Mesenchymal stem cell (in vitro differentiated cells and primary cell): ENCODE measurements around the gene PBX4.

Experiments
- DNase-seq: peaks from one replicate; pipeline ENCODE4 v3.0.0-alpha.2; 2013
- H2AFZ ChIP-seq: one replicate; pipeline ENCODE4 v1.6.1; 2013; ENCODE audit warnings: low read depth, mild to moderate bottlenecking, control low read depth, inconsistent platforms, low read length, moderate library complexity
- H2AK5ac ChIP-seq: 2 replicates; pipeline ENCODE4 v1.6.1; 2013; ENCODE audit warnings: low read length, moderate library complexity, mild to moderate bottlenecking, inconsistent platforms; ENCODE audit not compliant: severe bottlenecking
- H2BK120ac ChIP-seq: one replicate; pipeline ENCODE4 v1.6.1; 2013; ENCODE audit warnings: low read depth, mild to moderate bottlenecking, inconsistent platforms, low read length, moderate library complexity
- H2BK12ac ChIP-seq, 2 experiments: one replicate each; pipeline ENCODE4 v1.6.1; 2013; ENCODE audit warnings: inconsistent platforms in 2 of 2, low read length in 2 of 2, mild to moderate bottlenecking in 2 of 2, moderate library complexity in 2 of 2, control low read depth in 1 of 2
- H2BK15ac ChIP-seq: one replicate; pipeline ENCODE4 v1.6.1; 2013; ENCODE audit warnings: mild to moderate bottlenecking, low read depth, inconsistent platforms; ENCODE audit not compliant: poor library complexity, severe bottlenecking
- H2BK5ac ChIP-seq: 2 replicates; pipeline ENCODE4 v1.6.1; 2013; ENCODE audit warnings: low read depth, mild to moderate bottlenecking, low read length, control low read depth, inconsistent platforms; ENCODE audit not compliant: poor library complexity, severe bottlenecking
- H3K14ac ChIP-seq, 2 experiments: one replicate each; pipeline ENCODE4 v1.6.1; 2013; ENCODE audit warnings: inconsistent platforms in 2 of 2, low read length in 2 of 2, control low read depth in 1 of 2, mild to moderate bottlenecking in 1 of 2, moderate library complexity in 1 of 2
- H3K18ac ChIP-seq, 2 experiments: one replicate each; pipeline ENCODE4 v1.6.1; 2013; ENCODE audit warnings: inconsistent platforms in 2 of 2, low read length in 2 of 2, control low read depth in 1 of 2, low read depth in 1 of 2, mild to moderate bottlenecking in 1 of 2
- H3K23ac ChIP-seq, 2 experiments: one replicate each; pipeline ENCODE4 v1.6.1; 2013; ENCODE audit warnings: inconsistent platforms in 2 of 2, low read length in 2 of 2, mild to moderate bottlenecking in 2 of 2, moderate library complexity in 2 of 2, control low read depth in 1 of 2
- H3K27ac ChIP-seq: 2 replicates; pipeline ENCODE4 v1.5.1; 2013; ENCODE audit warnings: mild to moderate bottlenecking, moderate library complexity, low read length, control low read depth, inconsistent platforms; ENCODE audit not compliant: poor library complexity, severe bottlenecking
- H3K27me3 ChIP-seq, 2 experiments: 2 replicates each; pipeline versions ENCODE4 v1.6.1 to v1.7.0; 2013; ENCODE audit warnings: low read length in 2 of 2, mild to moderate bottlenecking in 2 of 2, moderate library complexity in 2 of 2, control low read depth in 1 of 2, inconsistent platforms in 1 of 2; ENCODE audit not compliant: control insufficient read depth in 1 of 2, insufficient read depth in 1 of 2
- H3K36me3 ChIP-seq, 2 experiments: 2 replicates each; pipeline versions ENCODE4 v1.6.1 to v1.7.0; 2013; ENCODE audit warnings: low read length in 2 of 2, control low read depth in 1 of 2, inconsistent platforms in 1 of 2, low read depth in 1 of 2, mild to moderate bottlenecking in 1 of 2; ENCODE audit not compliant: insufficient read depth in 2 of 2, control insufficient read depth in 1 of 2
- H3K4ac ChIP-seq, 2 experiments: one replicate each; pipeline ENCODE4 v1.6.1; 2013; ENCODE audit warnings: inconsistent platforms in 2 of 2, low read length in 2 of 2, mild to moderate bottlenecking in 2 of 2, moderate library complexity in 2 of 2, control low read depth in 1 of 2, low read depth in 1 of 2
- H3K4me1 ChIP-seq: 2 replicates; pipeline ENCODE4 v1.6.1; 2013; ENCODE audit warnings: low read depth, low read length, control low read depth; ENCODE audit not compliant: control insufficient read depth, insufficient read depth
- H3K4me2 ChIP-seq: 2 replicates; pipeline ENCODE4 v1.6.1; 2013; ENCODE audit warnings: low read length, mild to moderate bottlenecking, inconsistent platforms; ENCODE audit not compliant: poor library complexity, severe bottlenecking
- H3K4me3 ChIP-seq, 2 experiments: 2 replicates each; pipeline versions ENCODE4 v1.5.1 to v1.7.0; 2013; ENCODE audit warnings: low read length in 2 of 2, mild to moderate bottlenecking in 2 of 2, control low read depth in 1 of 2, low read depth in 1 of 2; ENCODE audit not compliant: insufficient read depth in 1 of 2
- H3K79me1 ChIP-seq: replicated peaks from 2 replicates; pipeline ENCODE4 v1.6.1; 2013; ENCODE audit warnings: mild to moderate bottlenecking, control low read depth, low read length, inconsistent platforms; ENCODE audit not compliant: poor library complexity, severe bottlenecking
- H3K9ac ChIP-seq: 2 replicates; pipeline ENCODE4 v1.7.0; 2013; ENCODE audit warnings: mild to moderate bottlenecking, low read length, moderate library complexity
- H3K9me3 ChIP-seq: 2 replicates; pipeline ENCODE4 v1.7.0; 2013; ENCODE audit warnings: mild to moderate bottlenecking, low read length; ENCODE audit not compliant: control insufficient read depth
- H4K8ac ChIP-seq: one replicate; pipeline ENCODE4 v1.6.1; 2013; ENCODE audit warnings: inconsistent platforms, mild to moderate bottlenecking, low read length, moderate library complexity
- H4K91ac ChIP-seq: one replicate; pipeline ENCODE4 v1.6.1; 2013; ENCODE audit warnings: mild to moderate bottlenecking, low read length, inconsistent platforms
- WGBS: methylation state at CpG from one replicate; pipeline ENCODE4 v1.1.7; 2013; ENCODE audit warnings: mixed read lengths; 5-methylcytosine and 5-hydroxymethylcytosine counted together

Gene PBX4

GRCh38 chr19:19546751-19547162 is 71.7 kb downstream of the PBX4 start:
- Histone ChIP-seq H3K79me1 (no peaks in the 10 kb centered on the region), H3K4me1 (peaks cover 15% of the 10 kb centered on the region), H3K27me3 (peaks cover 0 to 76% of the 10 kb centered on the region in 2 experiments)

GRCh38 chr19:19545707-19546106 is 72.8 kb downstream of the PBX4 start:
- Histone ChIP-seq H2BK12ac (no peak overlapping the region), H3K23ac (no peak overlapping the region), H3K18ac (no peak overlapping the region), H3K4me2 (no peak overlapping the region), H3K4me1 (peaks cover 18% of the 10 kb centered on the region), H3K4me3 (no peak overlapping the region), H2AK5ac (no peak overlapping the region), H3K27ac (no peak overlapping the region), H2BK15ac (no peak overlapping the region), H3K9me3 (no peaks in the 10 kb centered on the region), H4K91ac (no peak overlapping the region), H3K9ac (no peak overlapping the region), H4K8ac (no peak overlapping the region), H2AFZ (no peak overlapping the region), H3K36me3 (peaks cover 0 to 8% of the 10 kb centered on the region in 2 experiments), H3K14ac (no peak overlapping the region), H3K27me3 (peaks cover 0 to 78% of the 10 kb centered on the region in 2 experiments), H3K4ac (no peak overlapping the region), H2BK5ac (no peak overlapping the region), H2BK120ac (no peak overlapping the region), H3K79me1 (no peaks in the 10 kb centered on the region)
- DNase-seq: no peak
- 95% methylated on average over 23 of the region's 23 CpGs for WGBS

More at GRCh38 chr19:19546751-19547162, 71.7 kb downstream of the PBX4 start:
- Histone ChIP-seq H2AFZ (no peak overlapping the region), H3K4me2 (no peak overlapping the region), H4K8ac (no peak overlapping the region), H3K4ac (no peak overlapping the region), H3K27ac (no peak overlapping the region), H2BK15ac (no peak overlapping the region), H3K4me3 (no peak overlapping the region), H3K9me3 (no peaks in the 10 kb centered on the region), H3K18ac (no peak overlapping the region), H2BK120ac (no peak overlapping the region), H3K14ac (no peak overlapping the region), H3K9ac (no peak overlapping the region), H2BK12ac (no peak overlapping the region), H2AK5ac (no peak overlapping the region), H2BK5ac (no peak overlapping the region), H3K36me3 (peaks cover 0 to 8% of the 10 kb centered on the region in 2 experiments), H3K23ac (no peak overlapping the region), H4K91ac (no peak overlapping the region)
- 86% methylated on average over 19 of the region's 19 CpGs for WGBS
- DNase-seq: no peak

GRCh38 chr19:19544954-19545591 is 73.4 kb downstream of the PBX4 start:
- Histone ChIP-seq H3K9me3 (no peaks in the 10 kb centered on the region), H3K4me2 (no peak overlapping the region), H3K18ac (no peak overlapping the region), H4K91ac (no peak overlapping the region), H3K9ac (no peak overlapping the region), H2AK5ac (no peak overlapping the region), H2BK120ac (no peak overlapping the region), H3K36me3 (peaks cover 0 to 8% of the 10 kb centered on the region in 2 experiments), H3K4ac (no peak overlapping the region), H3K4me3 (no peak overlapping the region), H3K4me1 (peaks cover 12% of the 10 kb centered on the region), H2BK5ac (no peak overlapping the region), H2BK15ac (peak overlapping the region; percentile 9), H4K8ac (no peak overlapping the region), H3K27me3 (peaks cover 0 to 81% of the 10 kb centered on the region in 2 experiments), H3K23ac (no peak overlapping the region), H3K79me1 (no peaks in the 10 kb centered on the region), H3K27ac (no peak overlapping the region), H2BK12ac (no peak overlapping the region), H3K14ac (no peak overlapping the region), H2AFZ (no peak overlapping the region)
- no peak for DNase-seq
- 95% methylated on average over 53 of the region's 53 CpGs for WGBS

GRCh38 chr19:19544257-19544953 is 74.1 kb downstream of the PBX4 start:
- H3K36me3 ChIP-seq: peaks cover 0 to 8% of the 10 kb centered on the region in 2 experiments
- no peak overlapping the region for H2BK5ac ChIP-seq
- H3K79me1 ChIP-seq: no peaks in the 10 kb centered on the region
- peaks cover 9% of the 10 kb centered on the region for H3K4me1 ChIP-seq
- peaks cover 0 to 81% of the 10 kb centered on the region in 2 experiments for H3K27me3 ChIP-seq
- H3K27ac ChIP-seq: no peak overlapping the region
- H3K14ac ChIP-seq: no peak overlapping the region
- H3K23ac ChIP-seq: no peak overlapping the region
- H4K8ac ChIP-seq: no peak overlapping the region
- H2AFZ ChIP-seq: no peak overlapping the region
- H2AK5ac ChIP-seq: no peak overlapping the region
- no peak overlapping the region for H3K4me2 ChIP-seq
- DNase-seq: no peak
- no peak overlapping the region for H3K18ac ChIP-seq
- no peak overlapping the region for H2BK120ac ChIP-seq
- no peaks in the 10 kb centered on the region for H3K9me3 ChIP-seq
- WGBS: 96% methylated on average over 75 of the region's 75 CpGs
- H3K9ac ChIP-seq: no peak overlapping the region
- H4K91ac ChIP-seq: no peak overlapping the region
- no peak overlapping the region for H3K4ac ChIP-seq
- H2BK12ac ChIP-seq: no peak overlapping the region
- no peak overlapping the region for H2BK15ac ChIP-seq
- H3K4me3 ChIP-seq: no peak overlapping the region
